SJSA1 (cell line): Measurements from ENCODE around the gene SFTPD. TPM values are rescaled to one million over a fixed set of nuclear protein-coding genes. Genes with fewer than 3 reads are reported as not detected.
A peak's percentile ranks its signal among the peaks of the same experiment; 100 is the strongest.

Experiments used
- DNase-seq, 2 experiments: peaks; one replicate each; pipeline ENCODE4 v3.0.0-alpha.2; 2015 to 2020; ENCODE audit warnings: low spot score in 2 of 2, low read depth in 1 of 2
- H3K27ac ChIP-seq: fragments of 250-450 bp; sonication (Bioruptor Pico); 2 replicates; pipeline ENCODE4 v1.5.1; 2020; ENCODE audit warnings: mild to moderate bottlenecking, moderate library complexity
- H3K27me3 ChIP-seq: fragments of 250-450 bp; sonication (Bioruptor Pico); replicated peaks from 2 replicates; pipeline ENCODE4 v1.5.1; 2020; ENCODE audit warnings: mild to moderate bottlenecking, moderate library complexity
- H3K36me3 ChIP-seq: fragments of 250-450 bp; sonication (Bioruptor Pico); 2 replicates; pipeline ENCODE4 v1.5.1; 2020; ENCODE audit warnings: mild to moderate bottlenecking
- H3K4me1 ChIP-seq: fragments of 250-450 bp; sonication (Bioruptor Pico); replicated peaks from 2 replicates; pipeline ENCODE4 v1.6.1; 2021; ENCODE audit warnings: mild to moderate bottlenecking
- H3K4me3 ChIP-seq: fragments of 250-450 bp; sonication (Bioruptor Pico); 2 replicates; pipeline ENCODE4 v1.5.1; 2020; ENCODE audit warnings: mild to moderate bottlenecking
- H3K9me3 ChIP-seq: fragments of 250-450 bp; sonication (Bioruptor Pico); replicated peaks from 2 replicates; pipeline ENCODE4 v1.5.1; 2020; ENCODE audit warnings: mild to moderate bottlenecking
- total RNA-seq: library from RNA; depleted of rRNA; stranded (reverse); fragments of >200 nt; shearing (Covaris generic); gene quantifications from 2 replicates; pipeline ENCODE4 v1.2.3, GENCODE V29; 2014

The SFTPD gene
- total RNA-seq, 1 experiment from 2014 or later: 0.29 TPM

GRCh38 chr10:79941146-79941545 lies 7.8 kb downstream of the SFTPD start:
- Histone ChIP-seq H3K36me3 (no peaks in the 10 kb centered on the region), H3K4me3 (no peak overlapping the region), H3K27ac (no peak overlapping the region), H3K4me1 (peaks cover 3% of the 10 kb centered on the region; the same call in 1 of the 2 replicates), H3K9me3 (no peaks in the 10 kb centered on the region), H3K27me3 (peaks cover 3% of the 10 kb centered on the region; the same call in 1 of the 2 replicates)
- no peak for DNase-seq

GRCh38 chr10:79940431-79940830 lies 8.5 kb downstream of the SFTPD start:
- H3K36me3 ChIP-seq: no peaks in the 10 kb centered on the region
- no peak overlapping the region for H3K4me3 ChIP-seq
- no peak overlapping the region for H3K27ac ChIP-seq
- DNase-seq: peak in 1 of 2 experiments; percentile 25
- H3K4me1 ChIP-seq: peaks cover 3% of the 10 kb centered on the region; the same call in 1 of the 2 replicates
- H3K27me3 ChIP-seq: peaks cover 3% of the 10 kb centered on the region; the same call in 1 of the 2 replicates
- no peaks in the 10 kb centered on the region for H3K9me3 ChIP-seq

- Histone ChIP-seq H3K27me3 (peaks cover 3% of the 10 kb centered on the region; the same call in 1 of the 2 replicates), H3K9me3 (no peaks in the 10 kb centered on the region), H3K27ac (no peak overlapping the region), H3K4me3 (no peak overlapping the region), H3K36me3 (no peaks in the 10 kb centered on the region), H3K4me1 (peaks cover 3% of the 10 kb centered on the region; the same call in 1 of the 2 replicates)
- DNase-seq: peak in 1 of 2 experiments; percentile 11
Measured at GRCh38 chr10:79939969-79940368, 8.9 kb downstream of the SFTPD start.

GRCh38 chr10:79938728-79939406 lies 10.0 kb downstream of the SFTPD start:
- H3K27ac ChIP-seq: no peak overlapping the region
- H3K4me3 ChIP-seq: no peak overlapping the region
- peaks cover 3% of the 10 kb centered on the region; the same call in 1 of the 2 replicates for H3K4me1 ChIP-seq
- no peaks in the 10 kb centered on the region for H3K36me3 ChIP-seq
- H3K9me3 ChIP-seq: no peaks in the 10 kb centered on the region
- peaks cover 7% of the 10 kb centered on the region; the same call in 1 of the 2 replicates for H3K27me3 ChIP-seq
- peak in 1 of 2 experiments; percentile 22 for DNase-seq

GRCh38 chr10:79937701-79938151 lies 11.2 kb downstream of the SFTPD start:
- DNase-seq: no peak
- Histone ChIP-seq H3K36me3 (no peaks in the 10 kb centered on the region), H3K9me3 (no peaks in the 10 kb centered on the region), H3K27me3 (peaks cover 4% of the 10 kb centered on the region; the same call in 1 of the 2 replicates), H3K4me1 (peaks cover 3% of the 10 kb centered on the region; the same call in 1 of the 2 replicates), H3K27ac (no peak overlapping the region), H3K4me3 (no peak overlapping the region)

- Histone ChIP-seq H3K9me3 (no peaks in the 10 kb centered on the region), H3K27me3 (peaks cover 4% of the 10 kb centered on the region; the same call in 1 of the 2 replicates), H3K4me3 (no peak overlapping the region), H3K27ac (no peak overlapping the region), H3K36me3 (no peaks in the 10 kb centered on the region), H3K4me1 (peaks cover 3% of the 10 kb centered on the region; the same call in 1 of the 2 replicates)
- peak in 1 of 2 experiments; percentile 25 for DNase-seq
Measured at GRCh38 chr10:79936625-79937615, 12.0 kb downstream of the SFTPD start.

GRCh38 chr10:79933961-79934360 lies 14.9 kb downstream of the SFTPD start:
- H3K36me3 ChIP-seq: no peaks in the 10 kb centered on the region
- DNase-seq: no peak
- peaks cover 3% of the 10 kb centered on the region; the same call in 1 of the 2 replicates for H3K4me1 ChIP-seq
- peaks cover 4% of the 10 kb centered on the region; the same call in 1 of the 2 replicates for H3K27me3 ChIP-seq
- no peak overlapping the region for H3K4me3 ChIP-seq
- no peak overlapping the region for H3K27ac ChIP-seq
- H3K9me3 ChIP-seq: no peaks in the 10 kb centered on the region

- Histone ChIP-seq H3K27me3 (0 out of 2 replicates have a peak, but pooled peaks cover 4% of the 10 kb centered on the region), H3K27ac (no peak overlapping the region), H3K4me3 (no peak overlapping the region), H3K36me3 (no peaks in the 10 kb centered on the region), H3K4me1 (peaks cover 3% of the 10 kb centered on the region; the same call in 1 of the 2 replicates), H3K9me3 (no peaks in the 10 kb centered on the region)
- DNase-seq: no peak
Measured at GRCh38 chr10:79932841-79933379, 16.0 kb downstream of the SFTPD start.

- Histone ChIP-seq H3K27ac (no peak overlapping the region), H3K36me3 (no peaks in the 10 kb centered on the region), H3K4me1 (no peaks in the 10 kb centered on the region; the same call in 1 of the 2 replicates), H3K4me3 (no peak overlapping the region), H3K9me3 (no peaks in the 10 kb centered on the region), H3K27me3 (0 out of 2 replicates have a peak, but pooled peaks cover 4% of the 10 kb centered on the region)
- DNase-seq: no peak
Measured at GRCh38 chr10:79932307-79932706, 16.6 kb downstream of the SFTPD start.

- H3K9me3 ChIP-seq: no peaks in the 10 kb centered on the region
- H3K36me3 ChIP-seq: no peaks in the 10 kb centered on the region
- no peak for DNase-seq
- no peak overlapping the region for H3K27ac ChIP-seq
- H3K27me3 ChIP-seq: 0 out of 2 replicates have a peak, but pooled peaks cover 4% of the 10 kb centered on the region
- H3K4me1 ChIP-seq: no peaks in the 10 kb centered on the region
- H3K4me3 ChIP-seq: no peak overlapping the region
Measured at GRCh38 chr10:79930751-79931150, 18.2 kb downstream of the SFTPD start.

- 0 out of 2 replicates have a peak, but pooled peaks cover 4% of the 10 kb centered on the region for H3K27me3 ChIP-seq
- H3K36me3 ChIP-seq: no peaks in the 10 kb centered on the region
- no peak overlapping the region for H3K4me3 ChIP-seq
- no peaks in the 10 kb centered on the region for H3K4me1 ChIP-seq
- DNase-seq: no peak
- no peaks in the 10 kb centered on the region for H3K9me3 ChIP-seq
- no peak overlapping the region for H3K27ac ChIP-seq
Measured at GRCh38 chr10:79930267-79930666, 18.6 kb downstream of the SFTPD start.

GRCh38 chr10:79929409-79929904 lies 19.4 kb downstream of the SFTPD start:
- H3K4me3 ChIP-seq: no peak overlapping the region
- H3K27ac ChIP-seq: no peak overlapping the region
- H3K4me1 ChIP-seq: no peaks in the 10 kb centered on the region
- 0 out of 2 replicates have a peak, but pooled peaks cover 4% of the 10 kb centered on the region for H3K27me3 ChIP-seq
- no peaks in the 10 kb centered on the region for H3K9me3 ChIP-seq
- DNase-seq: peak; percentile 48 to 66
- no peaks in the 10 kb centered on the region for H3K36me3 ChIP-seq

- H3K4me3 ChIP-seq: no peak overlapping the region
- H3K27me3 ChIP-seq: no peaks in the 10 kb centered on the region
- H3K4me1 ChIP-seq: no peaks in the 10 kb centered on the region
- no peak for DNase-seq
- no peak overlapping the region for H3K27ac ChIP-seq
- no peaks in the 10 kb centered on the region for H3K36me3 ChIP-seq
- H3K9me3 ChIP-seq: no peaks in the 10 kb centered on the region
Measured at GRCh38 chr10:79928028-79928583, 20.8 kb downstream of the SFTPD start.
